Activated CD4-positive, CD25-positive, alpha-beta regulatory T cell treated with anti-CD3 and anti-CD28 coated beads, Interleukin-2, amount 50 U/mL, for 72 hours (primary cell): ENCODE data around the gene SPATA31C1.
"Not testable (repeated sequence)": the region's sequence is repeated elsewhere in the genome, so short reads cannot be mapped to it uniquely, and the experiment has no call there.

ENCODE experiments used
- DNase-seq: peaks from one replicate; pipeline ENCODE4 v3.0.0; 2021

The SPATA31C1 gene

DNA sequence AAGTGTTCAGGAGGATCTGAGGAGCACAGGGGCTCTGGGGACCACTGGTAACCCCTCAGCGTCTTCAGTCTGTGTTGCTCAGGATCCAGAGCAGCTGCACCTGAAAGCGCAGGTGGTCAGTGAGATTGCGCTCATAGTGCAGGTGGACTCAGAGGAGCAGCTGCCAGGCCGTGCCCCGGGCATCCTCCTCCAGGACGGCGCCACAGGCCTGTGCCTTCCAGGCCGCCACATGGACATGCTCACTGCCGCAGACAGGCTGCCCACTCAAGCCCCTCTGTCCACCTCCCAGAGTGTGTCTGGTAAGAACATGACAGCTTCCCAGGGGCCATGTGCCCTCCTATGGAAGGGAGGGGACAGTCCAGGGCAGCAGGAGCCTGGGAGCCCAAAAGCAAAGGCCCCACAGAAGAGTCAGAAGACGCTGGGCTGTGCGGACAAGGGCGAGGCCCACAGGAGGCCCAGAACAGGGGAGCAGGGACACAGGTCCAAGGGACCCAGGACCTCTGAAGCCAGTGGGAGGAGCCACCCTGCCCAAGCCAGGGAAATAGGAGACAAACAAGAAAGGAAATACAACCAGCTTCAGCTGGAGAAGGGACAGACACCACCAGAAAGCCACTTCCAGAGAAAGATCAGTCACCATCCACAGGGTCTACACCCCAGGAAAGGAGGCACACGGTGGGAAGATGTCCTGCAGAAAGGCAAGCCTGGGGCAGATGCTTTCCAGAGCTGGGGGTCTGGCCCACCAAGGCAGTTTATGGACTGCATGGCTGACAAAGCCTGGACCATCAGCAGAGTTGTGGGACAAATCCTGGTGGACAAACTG is 29.9 kb upstream of the SPATA31C1 start:
- no peak for DNase-seq

DNA sequence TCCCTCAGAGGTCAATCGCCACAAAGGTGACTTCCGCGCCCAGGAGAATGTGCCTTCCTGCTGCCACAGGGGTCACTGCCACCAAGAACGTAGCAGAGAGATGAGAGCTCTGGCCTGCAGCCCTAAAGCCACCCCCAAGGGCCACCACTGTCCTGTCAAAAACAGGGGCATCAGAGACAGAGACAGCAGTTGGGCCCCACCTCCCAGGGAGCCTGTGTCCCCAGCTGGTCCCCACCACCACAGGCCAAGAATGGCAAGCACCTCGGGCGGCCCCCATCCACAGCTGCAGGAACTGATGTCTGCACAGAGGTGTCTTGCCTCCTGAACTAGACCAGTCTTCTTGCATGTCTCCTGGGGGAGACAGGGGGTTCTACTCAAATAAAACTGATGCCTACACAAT is 29.3 kb upstream of the SPATA31C1 start:
- no peak for DNase-seq

DNA sequence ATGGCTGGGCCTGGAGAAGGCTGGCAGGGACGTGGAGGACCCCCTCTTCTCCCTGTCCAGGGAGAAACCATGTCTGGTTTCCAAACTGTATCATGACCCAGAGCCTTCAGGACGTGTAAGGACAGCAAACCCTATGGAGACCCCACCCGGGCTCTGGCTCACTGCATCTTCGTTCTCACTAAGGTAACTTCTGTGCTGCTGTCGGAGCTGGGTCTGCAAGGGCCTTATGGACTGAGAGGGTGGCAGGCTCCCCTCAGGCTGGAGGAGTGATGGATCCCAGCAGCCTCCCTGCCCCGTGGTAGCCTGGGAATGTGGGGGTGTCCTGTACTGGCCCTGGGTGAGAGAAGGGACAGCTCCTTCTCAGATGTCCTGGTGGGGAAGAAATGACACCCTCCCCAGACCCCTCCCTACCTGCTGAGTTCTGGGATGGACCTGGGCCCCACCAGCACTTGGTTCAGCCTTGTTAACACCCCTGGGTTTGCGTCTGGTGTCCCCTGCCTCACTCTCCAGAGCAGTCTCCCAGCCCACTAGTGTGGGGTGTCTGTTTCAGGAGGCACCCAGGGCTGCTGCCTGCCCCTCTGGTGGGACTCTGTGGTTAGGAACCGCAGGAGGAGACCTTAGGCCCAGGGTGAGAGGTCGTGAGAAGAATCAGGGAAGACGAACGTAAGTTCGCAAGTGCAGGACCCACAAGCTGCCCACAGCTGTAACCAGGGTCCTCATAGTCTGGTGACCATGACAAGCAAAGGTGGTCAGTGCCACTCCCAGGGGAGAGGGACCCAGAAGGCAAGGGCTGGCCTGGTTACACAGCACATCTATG is 28.5 kb upstream of the SPATA31C1 start:
- DNase-seq: no peak

DNA sequence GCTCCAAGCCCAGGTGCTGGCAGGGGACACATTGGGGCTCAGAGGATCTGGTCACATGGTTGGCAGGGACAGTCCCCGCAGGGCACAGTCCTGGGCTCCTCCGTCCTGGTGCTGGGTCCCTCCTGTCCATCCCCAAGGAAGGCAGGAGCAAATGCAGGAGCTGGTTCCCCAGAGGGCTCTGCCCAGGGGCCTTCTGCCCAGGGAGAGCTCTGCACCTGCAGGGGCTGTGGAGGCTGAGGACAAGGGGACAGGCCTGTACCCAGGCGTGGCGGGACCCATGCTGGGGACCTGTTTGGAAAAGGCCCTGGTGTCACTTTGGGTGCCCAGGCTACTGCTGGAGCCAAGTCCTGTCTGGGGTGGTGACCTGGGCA is 27.9 kb upstream of the SPATA31C1 start:
- no peak for DNase-seq

DNA sequence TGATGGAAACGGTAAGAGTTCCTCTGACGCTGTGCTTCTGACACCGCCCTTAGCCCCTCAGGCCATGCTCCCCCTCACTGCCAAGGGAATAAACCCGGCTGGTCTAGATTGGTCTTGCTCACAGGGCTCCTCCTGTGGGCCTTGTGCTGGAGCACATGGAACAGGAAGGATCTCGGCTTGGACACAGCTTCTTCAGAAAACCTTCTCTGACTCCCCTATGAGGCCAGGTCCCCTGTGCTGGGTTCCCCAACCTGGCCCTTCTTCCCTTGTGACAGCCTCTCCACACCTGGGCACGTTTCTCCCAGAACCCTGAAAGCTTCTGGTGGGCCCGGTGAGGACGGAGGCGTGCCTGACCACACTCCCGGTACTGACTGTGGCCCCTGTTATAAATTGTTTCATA is 26.9 kb upstream of the SPATA31C1 start:
- no peak for DNase-seq

DNA sequence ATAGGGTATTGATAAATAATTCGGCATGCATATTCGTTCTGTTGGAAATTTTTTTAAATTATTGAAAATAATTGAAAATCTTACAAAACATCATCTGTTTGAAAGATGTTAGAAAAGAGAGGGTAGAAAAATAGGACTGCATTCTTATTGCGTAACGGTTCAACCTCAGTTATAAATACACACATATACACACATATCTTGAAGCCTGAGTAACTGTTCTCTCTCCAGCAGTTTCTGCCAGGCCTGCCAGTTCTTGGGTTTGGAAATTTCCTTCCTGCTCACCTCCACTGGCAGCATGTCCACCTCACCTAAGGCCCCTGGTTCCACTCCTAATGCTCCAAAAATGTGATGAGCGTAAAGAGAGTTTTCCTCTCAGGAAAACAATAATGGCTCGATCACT is 26.0 kb upstream of the SPATA31C1 start:
- no peak for DNase-seq

DNA sequence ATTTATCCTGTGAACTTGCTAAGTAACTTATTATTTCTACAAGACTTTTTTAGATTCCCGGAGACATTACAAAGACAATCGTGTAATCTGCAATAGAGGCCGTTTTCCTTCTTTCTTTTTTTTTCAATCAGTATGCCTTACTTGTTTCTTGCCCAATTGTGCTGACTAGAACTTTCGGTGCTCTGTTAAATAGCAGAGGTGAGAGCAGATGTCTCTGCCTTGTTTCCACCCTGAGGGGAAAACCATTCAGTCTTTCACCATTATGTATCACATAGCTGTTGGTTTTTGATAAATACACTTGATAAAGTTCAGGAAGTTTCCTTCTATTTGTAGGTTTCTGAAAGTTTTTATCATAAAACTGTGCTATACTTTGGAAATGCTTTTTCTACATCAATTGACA is 24.8 kb upstream of the SPATA31C1 start:
- no peak for DNase-seq

DNA sequence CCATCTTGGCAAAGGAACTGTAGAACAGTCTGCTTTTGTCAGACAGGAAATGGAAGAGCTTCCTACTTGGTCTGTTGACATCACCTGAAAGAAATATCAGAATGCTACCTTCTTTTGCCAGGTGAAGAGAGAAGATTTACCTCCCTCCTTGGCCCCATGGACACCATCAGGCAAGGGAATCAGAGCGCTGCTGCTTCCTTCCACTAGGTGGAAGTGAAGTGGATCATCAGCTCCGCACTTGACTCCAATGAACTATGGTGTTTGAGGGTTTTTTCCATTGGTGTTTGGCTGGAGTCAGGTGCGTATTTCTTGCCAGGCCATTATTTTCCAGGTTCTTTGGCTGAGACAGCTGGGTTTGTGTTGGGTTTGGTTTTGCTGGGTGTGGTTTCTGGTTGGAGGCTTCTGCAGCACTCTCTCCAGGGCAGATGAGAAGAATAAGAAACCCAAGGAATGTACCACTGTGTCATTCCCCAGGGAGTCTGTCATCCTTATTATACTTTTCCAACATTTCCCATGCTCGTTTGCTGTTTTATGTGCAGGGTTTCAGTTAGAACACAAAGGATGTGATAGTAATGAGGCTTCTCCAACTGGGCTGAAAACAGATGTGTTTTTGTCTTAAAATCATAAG is 22.6 kb upstream of the SPATA31C1 start:
- DNase-seq: no peak

DNA sequence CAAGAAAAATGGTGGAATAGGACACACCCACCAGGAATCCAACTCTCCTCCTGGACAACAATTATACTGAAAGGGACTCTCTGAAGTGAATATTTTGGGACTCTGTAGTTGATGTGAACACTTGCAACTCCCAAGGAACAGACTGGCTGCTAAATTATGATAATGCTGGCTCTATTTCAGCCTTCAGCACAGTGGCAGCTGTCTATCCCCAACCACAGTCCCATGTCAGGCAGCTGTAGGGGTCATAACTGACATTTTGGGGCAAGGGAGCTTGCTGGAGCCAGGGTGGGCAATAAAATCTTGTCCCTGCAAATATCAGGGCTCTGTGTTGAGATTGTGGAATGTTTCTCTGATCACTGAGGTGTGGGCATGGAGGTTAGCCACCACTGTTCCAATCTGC is 20.9 kb upstream of the SPATA31C1 start:
- no peak for DNase-seq

DNA sequence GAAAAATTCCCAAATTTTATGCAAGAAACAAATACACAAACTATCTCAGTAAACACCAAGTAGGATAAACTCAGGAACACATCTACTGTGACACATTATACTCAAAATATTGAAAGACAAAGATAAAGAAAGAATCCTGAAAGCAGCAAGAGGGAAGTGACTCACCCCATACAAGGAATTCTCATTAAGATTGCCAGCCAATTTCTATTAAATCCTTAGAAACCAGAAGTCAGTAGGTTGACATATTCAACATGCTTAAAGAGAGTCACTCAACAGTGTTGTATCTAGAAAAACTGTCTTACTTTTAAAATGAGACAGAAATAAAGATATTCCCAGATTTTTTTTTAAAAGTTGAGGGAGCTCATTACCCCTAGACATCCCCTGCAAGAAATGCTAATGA is 19.6 kb upstream of the SPATA31C1 start:
- DNase-seq: no peak

DNA sequence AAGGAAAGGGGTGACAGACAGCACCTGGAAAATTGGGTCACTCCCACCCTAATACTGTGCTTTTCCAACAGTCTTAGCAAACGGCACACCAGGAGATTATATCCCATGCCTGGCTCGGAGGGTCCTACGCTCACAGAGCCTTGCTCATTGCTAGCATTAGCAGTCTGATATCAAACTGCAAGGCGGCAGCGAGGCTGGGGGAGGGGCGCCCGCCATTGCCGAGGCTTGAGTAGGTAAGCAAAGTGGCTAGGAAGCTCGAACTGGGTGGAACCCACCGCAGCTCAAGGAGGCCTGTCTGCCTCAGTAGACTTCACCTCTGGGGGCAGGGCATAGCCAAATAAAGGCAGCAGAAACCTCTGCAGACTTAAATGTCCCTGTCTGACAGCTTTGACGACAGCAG is 15.4 kb upstream of the SPATA31C1 start:
- not testable (repeated sequence) for DNase-seq

DNA sequence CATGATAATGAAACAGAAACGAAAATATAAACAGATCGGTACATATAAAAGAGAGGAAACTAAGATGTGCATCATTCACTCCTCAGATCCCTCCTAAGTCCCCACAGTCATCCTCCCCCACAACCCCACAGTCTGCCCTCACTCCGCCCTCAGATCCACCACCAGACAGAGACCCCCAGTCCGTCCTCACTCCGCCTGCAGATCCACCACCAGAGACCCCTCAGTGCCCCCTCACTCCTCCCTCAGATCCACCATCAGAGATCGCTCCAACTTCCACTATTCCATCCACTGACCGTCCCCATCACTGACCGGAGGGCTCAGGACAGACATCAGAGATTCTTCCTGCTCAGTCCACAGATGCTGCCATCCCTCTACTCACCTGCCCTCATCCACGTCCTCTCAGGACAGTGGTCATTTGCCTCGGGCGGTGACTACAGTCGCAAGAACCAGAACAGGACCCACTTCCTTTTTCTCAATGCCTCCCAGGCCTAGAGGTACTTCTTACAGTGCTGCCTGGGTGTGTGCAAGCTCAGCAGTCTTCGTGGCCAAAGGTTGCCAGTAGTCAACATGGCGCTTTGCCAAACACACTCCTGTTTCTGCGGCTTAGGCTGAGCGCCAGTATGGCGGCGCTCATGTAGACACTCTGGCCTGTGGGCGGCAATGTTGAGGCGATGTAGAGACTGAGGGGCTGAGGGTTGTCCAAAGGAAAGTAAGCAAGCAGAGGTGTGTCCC is 8.3 kb upstream of the SPATA31C1 start:
- DNase-seq: no peak

DNA sequence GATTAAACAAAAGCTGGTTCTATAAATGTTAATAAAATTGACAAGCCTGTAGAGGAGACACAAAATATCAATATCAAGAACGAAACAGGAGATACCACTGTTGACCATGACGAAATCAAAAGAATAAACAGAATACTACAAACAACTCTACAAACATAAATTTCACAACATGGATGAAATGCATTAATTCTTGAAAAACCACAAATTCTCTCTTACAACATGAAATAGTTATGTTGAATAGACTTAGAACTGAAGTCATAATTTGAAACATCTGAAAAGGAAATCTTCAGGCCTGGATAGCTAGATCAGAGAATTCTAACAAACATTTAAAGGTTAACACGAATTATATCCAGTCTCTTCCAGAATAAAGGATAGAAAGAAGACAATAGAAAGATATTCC is 6.9 kb upstream of the SPATA31C1 start:
- no peak for DNase-seq

DNA sequence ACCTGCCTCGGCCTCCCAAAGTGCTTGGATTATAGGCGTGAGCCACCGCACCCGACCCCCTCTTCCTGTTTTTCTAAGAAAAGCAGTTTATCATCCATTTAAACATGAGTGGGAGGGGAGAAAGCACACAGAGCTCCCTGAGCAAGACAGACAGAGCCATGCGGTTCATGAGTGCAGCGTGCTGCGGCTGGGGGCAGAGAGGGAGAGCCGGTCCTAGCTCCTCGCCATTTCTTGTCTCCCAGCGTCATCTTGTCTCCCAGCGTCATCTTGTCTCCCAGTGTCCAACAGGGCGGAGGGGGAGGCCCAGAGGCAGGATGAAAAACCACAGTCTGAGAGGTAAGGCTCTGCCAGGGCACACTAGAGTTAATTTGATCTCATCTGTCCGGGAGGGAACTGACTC is 1.3 kb downstream of the SPATA31C1 start:
- DNase-seq: not testable (repeated sequence)

DNA sequence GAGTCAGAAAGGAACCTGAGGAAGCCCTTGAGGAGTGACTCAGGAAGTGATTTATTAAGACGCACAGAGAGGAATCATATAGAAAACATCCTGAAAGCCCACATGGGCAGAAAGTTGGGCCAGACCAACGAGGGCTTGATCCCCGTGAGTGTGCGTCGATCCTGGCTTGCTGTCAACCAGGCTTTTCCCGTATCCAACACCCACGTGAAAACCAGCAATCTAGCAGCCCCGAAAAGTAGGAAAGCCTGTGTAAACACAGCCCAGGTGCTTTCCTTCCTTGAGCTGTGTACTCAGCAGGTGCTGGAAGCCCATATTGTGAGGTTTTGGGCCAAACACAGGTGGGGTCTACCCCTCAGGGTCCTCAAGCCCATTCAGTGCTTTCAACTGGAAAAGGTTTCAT is 3.8 kb downstream of the SPATA31C1 start:
- DNase-seq: not testable (repeated sequence)

DNA sequence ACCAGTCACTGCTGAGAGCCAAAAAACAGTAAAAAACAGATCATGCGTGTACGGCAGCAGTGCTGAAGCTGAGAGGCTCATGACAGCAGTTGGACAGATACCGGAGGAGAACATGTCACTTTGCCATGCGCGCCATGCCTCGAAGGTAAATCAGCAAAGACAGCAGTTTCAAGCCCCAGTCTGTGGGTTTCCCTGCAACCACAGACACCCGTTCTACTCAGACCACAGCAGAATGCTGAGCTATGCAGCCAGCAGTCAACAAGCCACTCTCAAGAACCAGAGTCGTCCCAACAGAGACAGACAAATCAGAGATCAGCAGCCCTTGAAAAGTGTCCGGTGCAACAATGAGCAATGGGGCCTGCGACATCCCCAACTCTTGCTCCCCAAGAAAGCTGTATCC is 5.2 kb downstream of the SPATA31C1 start:
- not testable (repeated sequence) for DNase-seq

DNA sequence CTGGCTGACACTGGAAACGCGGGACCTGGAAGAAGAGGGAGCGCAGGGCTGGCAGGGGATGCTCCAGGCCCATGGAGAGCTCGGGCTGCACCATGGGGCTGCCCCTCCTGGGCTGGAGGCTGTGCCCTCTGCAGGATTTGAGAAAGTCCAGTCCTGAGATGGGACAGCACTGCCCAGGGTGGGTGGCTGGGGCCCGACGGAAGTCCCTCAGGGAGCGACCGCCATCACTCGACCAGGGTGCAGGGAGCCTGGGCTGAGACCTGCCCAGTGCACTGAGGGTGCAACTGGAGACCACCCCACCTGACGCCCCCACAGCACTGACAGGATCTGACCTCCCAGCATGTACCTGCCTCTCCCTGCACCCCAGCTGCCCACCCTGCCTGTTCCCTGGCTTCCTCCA is 7.1 kb downstream of the SPATA31C1 start:
- not testable (repeated sequence) for DNase-seq

DNA sequence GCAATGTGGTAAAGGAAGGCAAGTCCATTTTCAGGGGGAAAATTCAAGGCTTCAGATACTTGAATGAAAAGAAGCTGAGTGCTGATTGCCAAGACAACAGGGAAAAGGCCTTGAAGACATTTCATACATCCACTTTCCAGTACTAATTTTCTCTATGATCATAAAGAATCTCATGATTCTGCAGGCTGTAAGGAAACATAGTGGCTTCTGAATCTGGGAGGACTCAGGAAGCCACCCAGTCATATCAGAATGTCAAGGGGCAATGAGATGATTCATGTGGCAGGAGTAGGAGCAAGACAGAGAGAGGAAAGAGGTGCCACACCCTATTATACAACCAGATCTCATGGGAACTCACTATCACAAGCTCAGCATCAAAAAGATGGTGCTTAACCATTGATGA is 11.4 kb downstream of the SPATA31C1 start:
- DNase-seq: not testable (repeated sequence)

DNA sequence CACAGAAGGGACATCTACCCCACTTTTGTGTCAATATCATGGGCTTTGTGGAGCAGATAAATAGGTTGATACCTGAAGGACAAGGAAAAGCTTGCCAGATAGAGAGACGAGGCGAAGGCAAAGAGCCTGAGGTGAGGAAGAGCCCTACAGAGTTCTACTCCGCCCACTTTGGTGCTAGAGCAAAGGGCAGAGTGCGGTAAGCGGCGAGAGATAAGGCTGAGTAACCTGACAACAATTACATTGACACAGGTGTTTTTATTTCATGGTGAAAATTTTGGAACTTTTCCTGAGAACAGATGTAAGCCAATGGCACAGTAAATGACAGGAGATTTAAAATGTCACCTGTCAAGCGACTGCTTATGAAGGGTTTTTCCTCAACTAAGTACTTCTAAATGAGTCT is 16.7 kb downstream of the SPATA31C1 start:
- not testable (repeated sequence) for DNase-seq

DNA sequence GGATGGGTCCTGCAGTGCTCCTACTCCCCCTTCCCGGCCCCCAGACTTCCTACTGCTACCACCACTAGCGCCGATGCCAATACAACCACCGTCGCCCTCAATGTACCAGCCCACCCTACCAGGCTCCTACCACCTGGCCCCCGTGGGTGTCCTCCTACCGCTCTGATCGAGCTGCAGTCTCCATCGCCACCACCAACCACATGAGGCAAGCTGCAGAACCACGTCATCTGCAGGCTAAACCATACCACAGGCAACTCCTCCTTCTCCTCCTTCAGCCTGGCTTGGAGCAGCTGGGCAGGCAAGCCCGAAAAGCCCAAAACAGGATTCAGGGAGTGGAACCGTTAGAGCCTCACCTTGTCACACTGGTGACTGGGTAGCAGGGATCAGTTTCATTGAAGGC is 19.6 kb downstream of the SPATA31C1 start:
- DNase-seq: not testable (repeated sequence)

DNA sequence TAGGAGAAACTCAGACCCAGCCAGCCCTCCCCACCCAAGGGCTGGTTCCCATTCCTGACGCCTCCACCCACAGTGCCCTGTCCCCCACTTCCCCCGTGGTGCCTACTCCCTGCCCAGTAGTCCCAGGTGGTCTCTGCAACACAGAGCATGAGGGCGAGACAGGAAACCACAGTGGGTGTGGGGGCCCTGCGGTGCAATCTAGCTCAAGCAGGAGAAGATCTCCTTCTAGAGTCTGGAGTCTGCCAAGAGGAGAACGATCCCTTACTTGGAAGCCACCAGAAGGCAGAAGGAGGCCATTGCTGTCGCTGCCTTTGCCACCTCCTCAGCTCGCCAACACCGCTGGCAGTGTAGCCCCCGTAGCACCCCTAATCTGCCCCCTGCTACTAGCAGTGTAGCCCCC is 20.2 kb downstream of the SPATA31C1 start:
- not testable (repeated sequence) for DNase-seq

DNA sequence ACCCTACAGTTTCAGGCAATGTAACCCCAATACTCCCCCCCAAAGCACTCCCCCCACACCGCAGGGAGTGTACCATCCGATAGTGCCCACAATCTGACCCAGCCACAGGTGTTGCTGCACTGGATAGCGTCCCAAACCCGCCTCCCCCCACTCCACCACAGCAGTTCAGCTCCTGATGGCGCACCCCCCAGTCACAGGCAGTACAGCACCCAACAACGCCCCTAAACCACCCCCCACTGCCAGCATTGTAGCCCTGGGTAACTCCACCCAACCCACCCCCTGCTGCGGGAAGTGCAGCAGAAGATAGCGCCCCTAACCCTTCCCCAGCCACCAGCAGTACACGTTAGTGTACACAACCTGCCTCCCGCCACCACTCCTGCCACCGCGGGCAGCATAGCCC is 20.6 kb downstream of the SPATA31C1 start:
- DNase-seq: not testable (repeated sequence)

DNA sequence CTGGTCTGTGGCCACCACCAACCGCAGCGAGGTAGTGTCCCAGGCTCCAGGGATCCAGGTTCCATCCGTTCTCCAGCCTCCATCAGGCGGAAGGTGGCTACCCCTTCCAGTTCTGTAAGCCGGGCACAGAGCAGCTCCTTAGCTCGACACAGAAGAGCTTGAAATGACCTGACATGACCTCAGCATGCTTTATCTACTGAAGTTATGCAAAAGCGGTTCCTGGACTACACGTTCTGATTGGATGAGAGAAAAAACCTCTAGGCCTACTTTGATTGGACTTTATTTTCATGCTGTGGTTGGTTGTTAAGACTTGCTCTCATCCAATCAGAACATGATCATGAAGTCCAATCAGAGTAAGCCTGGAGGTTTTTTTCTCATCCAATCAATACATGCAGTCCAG is 21.3 kb downstream of the SPATA31C1 start:
- not testable (repeated sequence) for DNase-seq
